HG03103 (cell line): Measurements from ENCODE around the gene CACNA2D2.

ENCODE experiments used
- ATAC-seq: cut with Tn5 transposase; IDR thresholded peaks from one replicate; pipeline ENCODE4 v1.9.1; 2021; ENCODE audit warnings: low read depth; ENCODE audit not compliant: unreplicated experiment

Gene CACNA2D2

GRCh38 chr3:50408443-50408944 is 94.9 kb downstream of the CACNA2D2 start:
- ATAC-seq, result no peak

- ATAC-seq, result no peak
Observed at GRCh38 chr3:50406487-50406886, 96.9 kb downstream of the CACNA2D2 start.

- no peak for ATAC-seq
Observed at GRCh38 chr3:50405249-50405648, 98.2 kb downstream of the CACNA2D2 start.

- no peak for ATAC-seq
Observed at GRCh38 chr3:50401978-50402595, 101.3 kb downstream of the CACNA2D2 start.

GRCh38 chr3:50396502-50396901 is 106.9 kb downstream of the CACNA2D2 start:
- no peak for ATAC-seq

GRCh38 chr3:50395070-50395860 is 108.2 kb downstream of the CACNA2D2 start:
- no peak for ATAC-seq

GRCh38 chr3:50393061-50393460 is 110.4 kb downstream of the CACNA2D2 start:
- no peak for ATAC-seq

- no peak for ATAC-seq
Observed at GRCh38 chr3:50392101-50392715, 111.2 kb downstream of the CACNA2D2 start.

GRCh38 chr3:50390508-50391224 is 112.8 kb downstream of the CACNA2D2 start:
- no peak for ATAC-seq

- no peak for ATAC-seq
Observed at GRCh38 chr3:50389414-50389767, 114.0 kb downstream of the CACNA2D2 start.

- ATAC-seq, result no peak
Observed at GRCh38 chr3:50388720-50389413, 114.6 kb downstream of the CACNA2D2 start.

- no peak for ATAC-seq
Observed at GRCh38 chr3:50388016-50388719, 115.3 kb downstream of the CACNA2D2 start.

- ATAC-seq, result no peak
Observed at GRCh38 chr3:50385754-50386153, 117.7 kb downstream of the CACNA2D2 start.

GRCh38 chr3:50383750-50384149 is 119.7 kb downstream of the CACNA2D2 start:
- ATAC-seq, result no peak

GRCh38 chr3:50382722-50383121 is 120.7 kb downstream of the CACNA2D2 start:
- ATAC-seq, result no peak

GRCh38 chr3:50381383-50381782 is 122.1 kb downstream of the CACNA2D2 start:
- ATAC-seq, result no peak

- ATAC-seq, result no peak
Observed at GRCh38 chr3:50380405-50381085, 122.9 kb downstream of the CACNA2D2 start.

GRCh38 chr3:50378757-50379156 is 124.7 kb downstream of the CACNA2D2 start:
- no peak for ATAC-seq

GRCh38 chr3:50378024-50378423 is 125.4 kb downstream of the CACNA2D2 start:
- no peak for ATAC-seq
